Lung (tissue), 12 donors: ENCODE results near the gene GPC6. TPM values are rescaled to one million over a fixed set of nuclear protein-coding genes. Genes with fewer than 3 reads are reported as not detected.

ENCODE experiments used
- ATAC-seq: fragments of 200-7000 bp; cut with Tn5 transposase; one replicate; pipeline ENCODE4 v1.9.1; 2020; ENCODE audit warnings: moderate number of reproducible peaks; ENCODE audit not compliant: insufficient read depth, low FRiP score
- DNase-seq, 3 donors: peaks; one replicate each; pipeline ENCODE4 v3.0.0-alpha.2; 2013 to 2017
- H3K27ac ChIP-seq, 2 donors: one replicate each; pipeline ENCODE4 v1.5.1; 2013; ENCODE audit warnings: mild to moderate bottlenecking in 2 of 2, moderate library complexity in 2 of 2, control low read depth in 1 of 2, inconsistent platforms in 1 of 2, low read depth in 1 of 2, low read length in 1 of 2
- H3K27me3 ChIP-seq, 3 donors: one replicate each; pipeline ENCODE4 v1.5.1; 2013; ENCODE audit warnings: low read length in 2 of 3; ENCODE audit not compliant: control insufficient read depth in 3 of 3, insufficient read depth in 3 of 3
- H3K36me3 ChIP-seq, 4 donors: one replicate each; pipeline ENCODE4 v1.5.1; 2013; ENCODE audit warnings: low read length in 4 of 4, mild to moderate bottlenecking in 1 of 4, moderate library complexity in 1 of 4; ENCODE audit not compliant: control insufficient read depth in 4 of 4, insufficient read depth in 4 of 4
- H3K4me1 ChIP-seq, 5 donors: one replicate each; pipeline ENCODE4 v1.5.1; 2013; ENCODE audit warnings: low read length in 5 of 5, mild to moderate bottlenecking in 2 of 5, moderate library complexity in 1 of 5; ENCODE audit not compliant: control insufficient read depth in 5 of 5, insufficient read depth in 5 of 5
- H3K4me3 ChIP-seq: one replicate; pipeline ENCODE4 v1.5.1; 2013; ENCODE audit warnings: mild to moderate bottlenecking, control low read depth, moderate library complexity
- H3K9ac ChIP-seq, 2 donors: one replicate each; pipeline ENCODE4 v1.5.1; 2013; ENCODE audit warnings: low read length in 2 of 2, control low read depth in 1 of 2; ENCODE audit not compliant: insufficient read depth in 1 of 2
- H3K9me3 ChIP-seq, 4 donors: one replicate each; pipeline ENCODE4 v1.5.1; 2013; ENCODE audit warnings: low read length in 3 of 4, mild to moderate bottlenecking in 1 of 4, moderate library complexity in 1 of 4; ENCODE audit not compliant: control insufficient read depth in 4 of 4, insufficient read depth in 3 of 4
- WGBS, 2 donors: extraction: QIAGEN DNeasy Blood & Tissue Kit; methylation state at CpG; one replicate each; pipeline ENCODE4 v1.1.7; 2013; 5-methylcytosine and 5-hydroxymethylcytosine counted together
- polyA plus RNA-seq, 2 donors: library from polyadenylated mRNA; stranded (reverse); fragments of 200-250 nt; gene quantifications; one replicate each; pipeline ENCODE4 v1.2.1, GENCODE V29; 2013
- total RNA-seq, 2 donors: library from RNA; depleted of rRNA in 1 of 2; stranded (reverse); fragments of >200 nt in 1 of 2; gene quantifications; one replicate each; pipeline ENCODE4 v1.2.1, GENCODE V29; 2014 to 2021
- TF ChIP-seq, protein P1 (sequence below): IDR thresholded peaks from 2 replicates; pipeline ENCODE4 v1.5.1; 2012; ENCODE audit warnings: mild to moderate bottlenecking; ENCODE audit errors: control extremely low read depth, extremely low read depth
- donor health status: control.
- donor health status: control.
- donor health status: Bipolar disorder and iron deficiency.
- donor health status: healthy.
- donor health status: DM: yes; HTN: yes; CAD: no.

GPC6 gene
- total and polyA plus RNA-seq, 4 donors = 0.45 to 31.4 (median 4.8) TPM

- H3K9me3 ChIP-seq = no peaks in the 10 kb centered on the region
- no peaks in the 10 kb centered on the region for H3K36me3 ChIP-seq
- H3K4me1 ChIP-seq = peaks cover 0 to 40% (median 0%) of the 10 kb centered on the region in 5 donors
- ATAC-seq (no peak), DNase-seq (peak in 2 of 3 donors; percentile 30 to 32)
- no peak overlapping the region for H3K27ac ChIP-seq
- WGBS, 2 donors = 65 to 72% methylated on average over 3 of the region's 3 CpGs
- TF ChIP-seq, protein P1, sequence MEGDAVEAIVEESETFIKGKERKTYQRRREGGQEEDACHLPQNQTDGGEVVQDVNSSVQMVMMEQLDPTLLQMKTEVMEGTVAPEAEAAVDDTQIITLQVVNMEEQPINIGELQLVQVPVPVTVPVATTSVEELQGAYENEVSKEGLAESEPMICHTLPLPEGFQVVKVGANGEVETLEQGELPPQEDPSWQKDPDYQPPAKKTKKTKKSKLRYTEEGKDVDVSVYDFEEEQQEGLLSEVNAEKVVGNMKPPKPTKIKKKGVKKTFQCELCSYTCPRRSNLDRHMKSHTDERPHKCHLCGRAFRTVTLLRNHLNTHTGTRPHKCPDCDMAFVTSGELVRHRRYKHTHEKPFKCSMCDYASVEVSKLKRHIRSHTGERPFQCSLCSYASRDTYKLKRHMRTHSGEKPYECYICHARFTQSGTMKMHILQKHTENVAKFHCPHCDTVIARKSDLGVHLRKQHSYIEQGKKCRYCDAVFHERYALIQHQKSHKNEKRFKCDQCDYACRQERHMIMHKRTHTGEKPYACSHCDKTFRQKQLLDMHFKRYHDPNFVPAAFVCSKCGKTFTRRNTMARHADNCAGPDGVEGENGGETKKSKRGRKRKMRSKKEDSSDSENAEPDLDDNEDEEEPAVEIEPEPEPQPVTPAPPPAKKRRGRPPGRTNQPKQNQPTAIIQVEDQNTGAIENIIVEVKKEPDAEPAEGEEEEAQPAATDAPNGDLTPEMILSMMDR = no peak
- no peak overlapping the region for H3K4me3 ChIP-seq
- no peaks in the 10 kb centered on the region for H3K27me3 ChIP-seq
- H3K9ac ChIP-seq = no peak overlapping the region
Observed at GRCh38 chr13:93766719-93767118, 540.1 kb downstream of the GPC6 start.

GRCh38 chr13:93767180-93767916, 540.7 kb downstream of the GPC6 start:
- 59 to 71% methylated on average over 10 of the region's 10 CpGs for WGBS, 2 donors
- Histone ChIP-seq H3K27ac (no peak overlapping the region), H3K4me1 (peaks cover 0 to 40% (median 0%) of the 10 kb centered on the region in 5 donors), H3K4me3 (no peak overlapping the region), H3K9me3 (no peaks in the 10 kb centered on the region), H3K36me3 (no peaks in the 10 kb centered on the region), H3K27me3 (no peaks in the 10 kb centered on the region), H3K9ac (no peak overlapping the region)
- TF ChIP-seq, protein P1 = no peak
- DNase-seq = peak in 2 of 3 donors; percentile 15 to 25
- no peak for ATAC-seq

GRCh38 chr13:93767917-93768409, 541.4 kb downstream of the GPC6 start:
- ATAC-seq = no peak
- Histone ChIP-seq H3K4me1 (peaks cover 0 to 40% (median 0%) of the 10 kb centered on the region in 5 donors), H3K4me3 (no peak overlapping the region), H3K36me3 (no peaks in the 10 kb centered on the region), H3K27ac (no peak overlapping the region), H3K27me3 (no peaks in the 10 kb centered on the region), H3K9me3 (no peaks in the 10 kb centered on the region), H3K9ac (no peak overlapping the region)
- DNase-seq = no peak
- TF ChIP-seq, protein P1 = no peak
- 75 to 78% methylated on average over 4 of the region's 4 CpGs for whole genome bisulfite sequencing, 2 donors
